ENCODE data around the gene LPO.

Gene LPO

DNA sequence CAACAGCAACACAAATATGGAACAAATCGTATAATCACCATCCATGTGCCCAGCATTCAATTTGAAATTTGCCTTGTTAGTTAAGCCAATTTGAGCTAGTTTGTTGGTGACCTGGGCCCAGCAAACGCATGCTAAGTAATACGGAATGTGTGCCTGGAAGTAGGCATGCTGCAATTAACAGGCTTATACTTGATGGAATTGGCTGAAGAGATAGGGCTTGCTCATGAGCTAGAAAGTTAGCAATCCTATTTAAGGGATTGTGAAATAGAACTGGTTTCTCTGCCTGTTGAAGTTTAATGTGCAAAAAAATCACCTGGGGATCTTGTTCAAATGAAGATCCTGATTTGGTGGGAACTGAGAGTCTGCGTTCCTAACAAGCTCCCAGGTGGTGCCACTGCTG, 8.5 kb upstream of the LPO start:
- no peak for DNase-seq (ENCODE audit: low read depth)

DNA sequence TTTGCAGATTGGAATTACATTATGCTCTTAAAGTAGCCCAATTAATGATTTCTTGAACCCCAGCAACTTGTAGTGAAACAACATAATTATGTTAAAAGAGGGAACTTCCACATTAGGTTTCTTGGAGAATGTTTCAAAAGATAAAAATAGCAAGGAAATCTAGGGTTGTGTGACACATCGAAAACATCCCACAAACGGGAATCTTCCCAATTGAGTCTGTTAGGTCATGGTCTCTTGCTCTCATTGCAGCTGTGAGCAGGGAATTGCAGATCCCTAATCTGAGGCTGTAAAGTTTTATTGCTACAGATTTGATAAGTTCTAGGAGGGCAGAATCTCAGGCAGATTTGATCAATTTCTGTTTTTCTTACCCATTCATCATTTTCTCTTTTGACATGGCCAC, 6.7 kb upstream of the LPO start:
- no peak for DNase-seq (ENCODE audit: low read depth)

- peak; percentile 90 for DNase-seq (ENCODE audit: low read depth)
These were observed 5.7 kb upstream of the LPO start for GRCh38 chr17:58232707-58233156.

GRCh38 chr17:58233543-58233942, 4.8 kb upstream of the LPO start:
- DNase-seq (ENCODE audit: low read depth) = no peak

GRCh38 chr17:58234512-58234911, 3.9 kb upstream of the LPO start:
- DNase-seq (ENCODE audit: low read depth) = no peak

- no peak for DNase-seq (ENCODE audit: low read depth)
These were observed 2.6 kb upstream of the LPO start for GRCh38 chr17:58235821-58236220.

DNA sequence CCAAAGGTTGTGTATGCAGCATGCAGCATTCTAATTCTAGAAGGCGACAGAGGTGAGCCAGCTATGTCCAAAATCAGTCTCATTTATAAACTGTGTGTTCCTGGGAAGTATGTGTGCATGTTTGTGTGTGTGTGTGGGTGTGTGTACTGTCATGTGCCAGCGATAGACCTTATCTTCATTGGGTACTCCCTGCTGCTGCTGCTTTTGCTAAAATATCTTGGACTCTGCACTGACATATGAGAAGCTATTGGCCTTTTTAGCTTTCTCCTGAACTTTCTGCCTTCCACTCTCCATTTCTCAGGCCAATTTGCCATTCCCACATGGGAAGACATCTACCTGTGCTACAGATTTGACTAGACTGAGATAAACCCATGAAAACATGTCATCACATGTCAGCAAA, 2.0 kb upstream of the LPO start:
- DNase-seq (ENCODE audit: low read depth) = no peak

GRCh38 chr17:58239987-58240386, 1.6 kb downstream of the LPO start:
- no peak for DNase-seq (ENCODE audit: low read depth)

DNA sequence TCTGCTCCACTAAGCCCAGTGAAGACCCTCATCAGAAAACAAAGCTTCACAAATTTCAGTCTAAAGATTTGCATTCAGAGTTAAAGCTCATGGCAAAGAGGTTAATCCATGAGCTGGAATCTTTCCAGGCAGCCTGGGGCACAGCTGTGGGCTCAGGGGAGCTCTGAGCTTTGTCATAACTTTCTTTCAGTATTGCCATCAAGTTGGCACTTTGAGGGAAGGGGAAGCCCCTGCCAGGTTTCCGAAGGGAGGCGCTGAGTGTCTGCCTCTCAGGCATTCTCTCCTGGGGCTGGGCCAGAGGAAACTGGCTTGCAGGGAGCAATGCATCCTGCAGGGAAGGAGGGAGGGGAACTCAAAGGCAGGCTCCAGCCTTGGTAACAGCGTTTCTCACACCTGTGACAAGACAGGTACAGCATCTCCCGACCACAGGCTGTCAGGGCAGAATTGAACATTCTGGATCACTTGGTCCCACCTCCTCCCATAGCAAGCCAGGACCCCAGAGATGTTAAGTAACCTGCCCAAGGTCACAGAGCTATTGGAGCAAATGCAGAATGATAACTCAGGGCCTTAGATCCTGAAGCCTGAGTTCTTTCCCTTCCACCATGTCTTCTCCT, 3.9 kb downstream of the LPO start:
- DNase-seq (ENCODE audit: low read depth) = no peak

GRCh38 chr17:58244963-58245362, 6.6 kb downstream of the LPO start:
- DNase-seq (ENCODE audit: low read depth) = no peak

DNA sequence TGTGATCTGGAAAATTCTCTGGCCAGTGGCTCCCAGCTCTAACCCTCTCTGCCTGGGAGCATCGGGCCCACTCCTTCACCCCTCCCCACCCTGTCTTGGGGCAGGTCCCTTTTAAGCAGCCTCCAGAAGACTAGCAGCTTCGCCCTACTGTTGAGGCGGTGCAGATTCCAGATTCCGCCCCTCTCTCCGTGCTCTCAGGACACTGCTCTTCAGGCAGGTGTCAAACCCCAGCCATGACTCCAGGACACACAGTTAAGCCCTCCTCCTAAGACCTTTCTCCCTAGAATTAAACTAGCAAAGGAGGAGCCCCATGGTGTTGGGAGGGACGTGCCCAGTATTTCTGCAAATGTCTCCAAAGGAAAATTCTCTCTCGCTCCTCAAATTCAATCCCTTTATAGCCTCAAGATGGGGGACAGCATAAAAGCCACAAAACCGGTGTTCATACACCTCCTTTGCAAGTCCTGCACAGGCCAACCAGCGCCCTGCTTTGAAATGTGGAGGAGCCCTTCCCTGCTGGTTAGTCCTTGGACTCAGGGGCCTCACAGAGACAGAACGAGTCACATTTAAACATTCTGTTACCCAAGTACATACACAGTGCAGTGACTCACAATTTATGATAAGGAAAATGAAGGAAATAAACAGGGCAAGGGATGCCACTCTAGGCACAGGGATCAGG, 7.2 kb downstream of the LPO start:
- DNase-seq (ENCODE audit: low read depth) = no peak

- no peak for DNase-seq (ENCODE audit: low read depth)
These were observed 7.8 kb downstream of the LPO start for GRCh38 chr17:58246104-58246740.

GRCh38 chr17:58246781-58247180, 8.4 kb downstream of the LPO start:
- DNase-seq (ENCODE audit: low read depth) = no peak

GRCh38 chr17:58247511-58248363, 9.4 kb downstream of the LPO start:
- DNase-seq (ENCODE audit: low read depth) = no peak

- no peak for DNase-seq (ENCODE audit: low read depth)
These were observed 10.5 kb downstream of the LPO start for GRCh38 chr17:58248955-58249269.

GRCh38 chr17:58249270-58250133, 11.1 kb downstream of the LPO start:
- no peak for DNase-seq (ENCODE audit: low read depth)

GRCh38 chr17:58250344-58251011, 12.1 kb downstream of the LPO start:
- no peak for DNase-seq (ENCODE audit: low read depth)

DNA sequence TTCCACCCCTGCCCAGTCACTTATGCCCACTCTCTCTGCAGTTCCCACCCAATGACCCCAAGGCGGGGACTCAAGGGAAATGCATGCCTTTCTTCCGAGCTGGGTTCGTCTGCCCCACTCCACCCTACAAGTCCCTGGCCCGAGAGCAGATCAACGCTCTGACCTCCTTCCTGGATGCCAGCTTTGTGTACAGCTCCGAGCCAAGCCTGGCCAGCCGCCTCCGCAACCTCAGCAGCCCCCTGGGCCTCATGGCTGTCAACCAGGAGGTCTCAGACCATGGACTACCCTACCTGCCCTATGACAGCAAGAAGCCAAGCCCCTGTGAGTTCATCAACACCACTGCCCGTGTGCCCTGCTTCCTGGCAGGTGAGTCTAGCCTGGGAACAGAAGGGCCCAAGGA, 13.8 kb downstream of the LPO start:
- no peak for DNase-seq (ENCODE audit: low read depth)

DNA sequence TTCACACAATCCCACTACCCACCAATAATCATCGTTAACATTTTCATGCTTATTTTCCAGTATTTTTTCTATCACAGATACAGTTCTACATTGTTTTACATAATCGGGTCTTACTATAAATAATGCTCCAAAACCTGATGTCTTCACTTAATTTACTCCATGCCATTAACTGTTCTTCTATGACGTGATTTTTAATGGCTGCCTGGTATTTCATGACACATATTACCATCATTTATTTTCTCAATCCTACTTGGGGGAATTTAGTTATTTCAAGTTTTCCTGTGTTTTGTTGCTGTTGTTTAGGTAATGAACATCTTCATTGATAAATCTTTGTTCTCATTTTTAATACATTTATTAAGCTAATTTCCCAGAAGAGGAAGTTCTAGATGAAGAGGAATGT, 14.7 kb downstream of the LPO start:
- DNase-seq (ENCODE audit: low read depth) = no peak

- DNase-seq (ENCODE audit: low read depth) = no peak
These were observed 16.4 kb downstream of the LPO start for GRCh38 chr17:58254803-58255202.

- no peak for DNase-seq (ENCODE audit: low read depth)
These were observed 23.8 kb downstream of the LPO start for GRCh38 chr17:58262149-58262548.

Measured in non-pigmented ciliary epithelial cell (primary cell).